ENCODE results near the gene MIOX. TPM values are rescaled to one million over a fixed set of nuclear protein-coding genes. Genes with fewer than 3 reads are reported as not detected.

MIOX gene
- total and polyA plus RNA-seq, 2 of the 13 experiments (the other 11 are each of a cell fraction or from before 2014, with no cell fraction given): 1.5 to 2.9 TPM

GRCh38 chr22:50456466-50457234 is 30.0 kb upstream of the MIOX start:
- DNase-seq (ENCODE audit: low spot score): no peak
- POLR2A ChIA-PET: no interaction called here
- intact Hi-C loops (cut with micrococcal nuclease; ENCODE audit: unreplicated experiment) (no loop called here), in situ Hi-C loops (cut with HindIII; ENCODE audit: extremely low pct_ligation_motif_present, low pct_unique_long_range_greater_than_20kb) (no loop called here)
- 97% methylated on average over 22 of the region's 34 CpGs for WGBS (ENCODE audit: low lambda C conversion rate)
- no peak overlapping the region for H3K9ac ChIP-seq (ENCODE audit: insufficient read depth, low read depth, low read length)
- no peaks in the 10 kb centered on the region for H3K4me1 ChIP-seq (ENCODE audit: insufficient read depth, low read length)
- BruUV-seq (replicated peaks): no TSS peak
- H4K20me1 ChIP-seq (ENCODE audit: insufficient read depth, low read length): no peaks in the 10 kb centered on the region
- H3K27ac ChIP-seq (ENCODE audit: extremely low read length, insufficient read depth, low read length): no peak overlapping the region
- peak; percentile 35 for ATAC-seq
- H3K36me3 ChIP-seq (replicated peaks in 1 of 2; ENCODE audit: control insufficient read depth in 1 of 2, insufficient read depth in 2 of 2, low read length in 2 of 2): peaks cover 27 to 52% of the 10 kb centered on the region in 2 experiments; a peak in 4 of 5 replicates
- H2AFZ ChIP-seq (ENCODE audit: low read length): no peak overlapping the region
- no peaks in the 10 kb centered on the region for H3K79me2 ChIP-seq (ENCODE audit: insufficient read depth, low read length)
- CTCF ChIA-PET (ENCODE audit: low intra/inter-chr PET ratio, low total read pairs): no interaction called here
- H3K27me3 ChIP-seq (ENCODE audit: control insufficient read depth in 1 of 2, insufficient read depth in 2 of 2, low read length in 2 of 2): no peaks in the 10 kb centered on the region
- H3K4me3 ChIP-seq (replicated peaks in 1 of 3; ENCODE audit: insufficient read depth in 1 of 3, low read depth in 2 of 3, low read length in 3 of 3): no peak overlapping the region
- H3K9me3 ChIP-seq (ENCODE audit: low read length): no peaks in the 10 kb centered on the region
- H3K4me2 ChIP-seq (ENCODE audit: low read depth, low read length): no peak overlapping the region
- no peak for FAIRE-seq
- TF ChIP-seq EP300 (IDR thresholded peaks at IDR 0.05; ENCODE audit: low read depth in 2 of 2, low read length in 2 of 2): no peak
- no peak for TF ChIP-seq EP300 (CRISPR knock-in tag; IDR thresholded peaks at IDR 0.05; ENCODE audit: borderline replicate concordance)
- peak; percentile 52; the same call in 1 of the 2 replicates for TF ChIP-seq RAD21 (CRISPR knock-in tag; IDR thresholded peaks at IDR 0.05)
- no peak for TF ChIP-seq PLSCR1 (CRISPR knock-in tag; IDR thresholded peaks at IDR 0.05; ENCODE audit: borderline replicate concordance)
- TF ChIP-seq CTCF (CRISPR knock-in tag; IDR thresholded peaks at IDR 0.05): peak; percentile 64
- no peak for TF ChIP-seq ZNF446 (CRISPR knock-in tag; IDR thresholded peaks at IDR 0.05)
- TF ChIP-seq ZNF326 (CRISPR knock-in tag; IDR thresholded peaks at IDR 0.05; ENCODE audit: borderline replicate concordance): no peak
- TF ChIP-seq ZBTB33 (CRISPR knock-in tag; IDR thresholded peaks at IDR 0.05): peak; percentile 29; the same call in 1 of the 2 replicates
- TF ChIP-seq CBX1 (IDR thresholded peaks at IDR 0.05; ENCODE audit: low read depth): no peak
- no peak for TF ChIP-seq TBX2 (CRISPR knock-in tag; IDR thresholded peaks at IDR 0.05; ENCODE audit: borderline replicate concordance)
- TF ChIP-seq CBX2 (IDR thresholded peaks at IDR 0.05; ENCODE audit: low read depth, low read length): no peak
- no peak for TF ChIP-seq CBX2 (CRISPR knock-in tag; IDR thresholded peaks at IDR 0.05; ENCODE audit: low read depth)
- peak; percentile 55 for TF ChIP-seq AGO2 (optimal IDR thresholded peaks at IDR 0.05; ENCODE audit: low read depth, low read length)
- peak; percentile 49; the same call in 1 of the 2 replicates for TF ChIP-seq HOXA3 (CRISPR knock-in tag; IDR thresholded peaks at IDR 0.05)
- TF ChIP-seq AKNA (CRISPR knock-in tag; IDR thresholded peaks at IDR 0.05; ENCODE audit: borderline replicate concordance): no peak
